DND-41 (cell line): ENCODE measurements around the gene ANGEL2.
"Not testable (repeated sequence)": the region's sequence is repeated elsewhere in the genome, so short reads cannot be mapped to it uniquely, and the experiment has no call there.

Experiments
- ATAC-seq: fragments of 200-7000 bp; cut with Tn5 transposase; 3 replicates; pipeline ENCODE4 v1.9.1; 2021; ENCODE audit warnings: low read depth; ENCODE audit not compliant: insufficient read depth
- DNase-seq: peaks from one replicate; pipeline ENCODE4 v3.0.0-alpha.2; 2020
- H2AFZ ChIP-seq: 2 replicates; pipeline ENCODE4 v1.6.0; 2012; ENCODE audit warnings: low read depth, low read length
- H3K27ac ChIP-seq: 2 replicates; pipeline ENCODE4 v1.5.1; 2012; ENCODE audit warnings: low read length, inconsistent platforms
- H3K27me3 ChIP-seq: fragments of 200-600 bp; sonication (generic); 2 replicates; pipeline ENCODE4 v1.6.0; 2012; ENCODE audit warnings: low read length, mild to moderate bottlenecking, inconsistent platforms; ENCODE audit not compliant: insufficient read depth, poor library complexity
- H3K36me3 ChIP-seq: 2 replicates; pipeline ENCODE4 v1.5.1; 2012; ENCODE audit warnings: low read length, inconsistent platforms; ENCODE audit not compliant: insufficient read depth
- H3K4me1 ChIP-seq: 2 replicates; pipeline ENCODE4 v1.5.1; 2012; ENCODE audit warnings: mild to moderate bottlenecking, low read length; ENCODE audit not compliant: insufficient read depth
- H3K4me2 ChIP-seq: 2 replicates; pipeline ENCODE4 v1.6.0; 2012; ENCODE audit warnings: mild to moderate bottlenecking, moderate library complexity, low read length, inconsistent platforms; ENCODE audit not compliant: insufficient read depth
- H3K4me3 ChIP-seq, 2 experiments: fragments of 200-600 bp in 1 of 2; shearing (Covaris generic) in 1 of 2; 2 replicates each; pipeline ENCODE4 v1.5.1; 2012 to 2016; ENCODE audit warnings: inconsistent platforms in 2 of 2, low read length in 2 of 2, mild to moderate bottlenecking in 2 of 2, low read depth in 1 of 2, moderate library complexity in 1 of 2
- H3K79me2 ChIP-seq: 2 replicates; pipeline ENCODE4 v1.6.0; 2012; ENCODE audit warnings: low read length, inconsistent platforms; ENCODE audit not compliant: insufficient read depth
- H3K9ac ChIP-seq: 2 replicates; pipeline ENCODE4 v1.6.0; 2012; ENCODE audit warnings: low read depth, mild to moderate bottlenecking, inconsistent platforms, low read length, moderate library complexity
- H3K9me3 ChIP-seq: 2 replicates; pipeline ENCODE4 v1.5.1; 2012; ENCODE audit warnings: low read length, moderate library complexity, mild to moderate bottlenecking, inconsistent platforms; ENCODE audit not compliant: insufficient read depth, severe bottlenecking
- H4K20me1 ChIP-seq: 2 replicates; pipeline ENCODE4 v1.6.0; 2012; ENCODE audit warnings: low read length; ENCODE audit not compliant: insufficient read depth
- EZH2 ChIP-seq: IDR thresholded peaks from 3 replicates; pipeline ENCODE4 v1.6.1; 2012; ENCODE audit warnings: borderline replicate concordance, low read depth, mild to moderate bottlenecking, moderate library complexity, low read length, inconsistent platforms; ENCODE audit not compliant: severe bottlenecking
- TF ChIP-seq, protein P1 (sequence below): IDR thresholded peaks from 2 replicates; pipeline ENCODE4 v1.5.1; 2012; ENCODE audit warnings: borderline replicate concordance, low read length, moderate library complexity, mild to moderate bottlenecking; ENCODE audit not compliant: poor library complexity, severe bottlenecking; ENCODE audit errors: extremely low read depth

Gene ANGEL2

DNA sequence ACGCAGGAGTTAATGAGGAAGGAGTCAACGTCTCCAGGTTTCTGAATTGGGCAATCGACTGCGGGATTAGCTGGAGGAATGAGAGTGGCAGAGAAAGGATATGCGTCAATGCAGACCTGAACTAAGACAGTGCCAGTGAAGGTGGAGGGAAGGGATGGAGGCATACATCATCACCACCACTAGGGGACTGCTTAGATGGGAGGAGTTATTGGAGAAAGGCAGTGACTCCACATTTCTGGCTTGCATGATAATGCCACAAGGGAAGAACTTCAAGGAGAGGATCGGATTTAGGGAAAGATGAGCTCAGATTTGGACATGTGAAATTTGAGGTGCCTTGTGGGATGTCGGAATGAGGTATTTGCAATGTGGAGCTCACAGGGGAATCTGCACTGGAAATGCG, 47.9 kb downstream of the ANGEL2 start:
- ATAC-seq (peak; percentile 80), DNase-seq (no peak)
- H4K20me1 ChIP-seq = no peaks in the 10 kb centered on the region
- no peak overlapping the region for H3K9ac ChIP-seq
- no peaks in the 10 kb centered on the region for H3K36me3 ChIP-seq
- H2AFZ ChIP-seq = no peak overlapping the region
- no peaks in the 10 kb centered on the region for H3K9me3 ChIP-seq
- peaks cover 14% of the 10 kb centered on the region for H3K27me3 ChIP-seq
- TF ChIP-seq, protein P1, sequence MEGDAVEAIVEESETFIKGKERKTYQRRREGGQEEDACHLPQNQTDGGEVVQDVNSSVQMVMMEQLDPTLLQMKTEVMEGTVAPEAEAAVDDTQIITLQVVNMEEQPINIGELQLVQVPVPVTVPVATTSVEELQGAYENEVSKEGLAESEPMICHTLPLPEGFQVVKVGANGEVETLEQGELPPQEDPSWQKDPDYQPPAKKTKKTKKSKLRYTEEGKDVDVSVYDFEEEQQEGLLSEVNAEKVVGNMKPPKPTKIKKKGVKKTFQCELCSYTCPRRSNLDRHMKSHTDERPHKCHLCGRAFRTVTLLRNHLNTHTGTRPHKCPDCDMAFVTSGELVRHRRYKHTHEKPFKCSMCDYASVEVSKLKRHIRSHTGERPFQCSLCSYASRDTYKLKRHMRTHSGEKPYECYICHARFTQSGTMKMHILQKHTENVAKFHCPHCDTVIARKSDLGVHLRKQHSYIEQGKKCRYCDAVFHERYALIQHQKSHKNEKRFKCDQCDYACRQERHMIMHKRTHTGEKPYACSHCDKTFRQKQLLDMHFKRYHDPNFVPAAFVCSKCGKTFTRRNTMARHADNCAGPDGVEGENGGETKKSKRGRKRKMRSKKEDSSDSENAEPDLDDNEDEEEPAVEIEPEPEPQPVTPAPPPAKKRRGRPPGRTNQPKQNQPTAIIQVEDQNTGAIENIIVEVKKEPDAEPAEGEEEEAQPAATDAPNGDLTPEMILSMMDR = peak; percentile 65
- no peak for TF ChIP-seq EZH2
- H3K27ac ChIP-seq = no peak overlapping the region
- H3K4me1 ChIP-seq = no peaks in the 10 kb centered on the region
- H3K4me2 ChIP-seq = no peak overlapping the region
- H3K4me3 ChIP-seq = no peak overlapping the region
- no peaks in the 10 kb centered on the region for H3K79me2 ChIP-seq

DNA sequence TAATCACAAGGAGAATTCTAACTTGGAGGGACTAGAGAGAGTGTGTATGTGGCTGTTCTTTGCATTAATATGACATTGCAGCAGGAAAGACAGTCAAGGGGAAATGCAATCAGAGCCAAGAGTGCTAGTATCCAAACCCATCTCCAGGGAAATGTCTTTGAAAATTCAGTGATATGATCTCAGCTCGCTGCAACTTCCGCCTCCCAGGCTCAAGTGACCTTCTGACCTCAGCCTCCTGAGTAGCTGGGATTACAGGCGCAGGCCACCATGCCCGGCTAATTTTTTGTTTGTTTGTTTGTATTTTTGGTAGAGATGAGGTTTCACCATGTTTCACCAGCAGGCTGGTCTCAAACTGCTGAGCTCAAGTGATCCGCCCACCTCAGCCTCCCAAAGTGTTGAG, 49.1 kb downstream of the ANGEL2 start:
- Histone ChIP-seq H4K20me1 (no peaks in the 10 kb centered on the region), H3K27ac (no peak overlapping the region), H3K27me3 (peaks cover 14% of the 10 kb centered on the region), H3K4me2 (no peak overlapping the region), H3K4me1 (no peaks in the 10 kb centered on the region), H3K4me3 (no peak overlapping the region), H3K9me3 (no peaks in the 10 kb centered on the region), H3K9ac (no peak overlapping the region), H3K36me3 (no peaks in the 10 kb centered on the region), H2AFZ (no peak overlapping the region), H3K79me2 (no peaks in the 10 kb centered on the region)
- TF ChIP-seq EZH2 = no peak
- TF ChIP-seq, protein P1 = no peak
- no peak for DNase-seq
- no peak for ATAC-seq

DNA sequence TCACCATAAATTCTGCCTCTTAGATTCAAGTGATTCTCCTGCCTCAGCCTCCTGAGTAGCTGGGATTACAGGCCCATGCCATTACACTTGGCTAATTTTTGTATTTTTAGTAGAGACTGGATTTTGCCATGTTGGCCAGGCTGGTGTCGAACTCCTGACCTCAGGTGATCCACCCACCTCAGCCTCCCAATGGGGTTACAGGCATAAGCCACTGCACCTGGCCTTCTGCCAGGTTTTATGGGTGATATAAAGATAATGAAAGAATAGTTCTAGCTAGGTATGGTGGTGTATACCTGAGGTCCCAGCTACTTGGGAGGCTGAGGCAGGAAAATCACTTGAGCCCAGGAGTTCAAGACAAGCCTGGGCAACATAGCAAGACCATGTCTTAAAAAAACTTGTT, 50.7 kb downstream of the ANGEL2 start:
- H3K4me1 ChIP-seq, H3K4me2 ChIP-seq, H3K27ac ChIP-seq, H4K20me1 ChIP-seq, H3K79me2 ChIP-seq, H2AFZ ChIP-seq, H3K36me3 ChIP-seq, ATAC-seq, H3K4me3 ChIP-seq, DNase-seq, H3K9ac ChIP-seq, H3K9me3 ChIP-seq: not testable (repeated sequence)
- H3K27me3 ChIP-seq = peaks cover 14% of the 10 kb centered on the region

DNA sequence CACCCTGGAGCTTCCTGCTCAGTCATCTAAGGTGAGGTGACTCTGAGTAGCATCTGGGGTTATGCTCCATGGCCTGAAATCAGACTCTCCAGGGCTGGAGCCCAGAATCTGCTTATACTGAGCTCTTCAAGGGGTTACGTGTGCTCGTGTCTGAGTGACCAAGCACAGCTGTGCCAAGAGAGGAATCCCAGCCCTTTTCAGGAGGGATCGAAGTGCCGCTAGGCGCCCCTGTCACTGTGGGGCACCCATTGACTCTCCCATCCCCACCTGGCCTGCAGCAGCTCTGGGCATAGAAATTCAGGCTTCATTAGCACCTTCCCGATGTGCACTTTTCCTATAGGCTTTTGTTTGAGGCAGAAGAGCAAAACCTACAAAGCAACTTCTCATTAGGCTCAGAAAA, 51.6 kb downstream of the ANGEL2 start:
- no peaks in the 10 kb centered on the region for H4K20me1 ChIP-seq
- peaks cover 14% of the 10 kb centered on the region for H3K27me3 ChIP-seq
- H2AFZ ChIP-seq = no peak overlapping the region
- ATAC-seq (no peak), DNase-seq (no peak)
- H3K4me1 ChIP-seq = no peaks in the 10 kb centered on the region
- H3K36me3 ChIP-seq = no peaks in the 10 kb centered on the region
- TF ChIP-seq, protein P1 = no peak
- no peak for TF ChIP-seq EZH2
- H3K9ac ChIP-seq = no peak overlapping the region
- H3K27ac ChIP-seq = no peak overlapping the region
- H3K4me3 ChIP-seq = no peak overlapping the region
- H3K79me2 ChIP-seq = no peaks in the 10 kb centered on the region
- H3K4me2 ChIP-seq = no peak overlapping the region
- no peaks in the 10 kb centered on the region for H3K9me3 ChIP-seq
